Upper lobe of left lung (tissue), 6 donors: ENCODE measurements around the gene TRIM66. TPM values are rescaled to one million over a fixed set of nuclear protein-coding genes. Genes with fewer than 3 reads are reported as not detected.

Source experiments
- ATAC-seq, 2 donors: fragments of 200-7000 bp; cut with Tn5 transposase; one replicate each; pipeline ENCODE4 v1.9.1; 2022; ENCODE audit warnings: mild to moderate bottlenecking in 2 of 2, moderate library complexity in 2 of 2; ENCODE audit not compliant: low FRiP score in 2 of 2
- DNase-seq, 2 donors: peaks; one replicate each; pipeline ENCODE4 v3.0.0-alpha.2; 2019 to 2020
- H3K27ac ChIP-seq, 4 donors: fragments of 200-600 bp; sonication (generic); one replicate each; pipeline ENCODE4 v1.5.1; 2016 to 2019
- H3K27me3 ChIP-seq, 4 donors: fragments of 200-600 bp; sonication (generic); one replicate each; pipeline ENCODE4 v1.5.1; 2017 to 2019
- H3K36me3 ChIP-seq, 4 donors: fragments of 200-600 bp; sonication (generic); one replicate each; pipeline ENCODE4 v1.5.1; 2016 to 2019
- H3K4me1 ChIP-seq, 4 donors: fragments of 200-600 bp; sonication (generic); one replicate each; pipeline ENCODE4 v1.5.1; 2018 to 2019
- H3K4me3 ChIP-seq, 4 donors: fragments of 200-600 bp; sonication (generic); one replicate each; pipeline ENCODE4 v1.5.1; 2017 to 2019; ENCODE audit warnings: mild to moderate bottlenecking in 2 of 4, moderate library complexity in 1 of 4
- H3K9me3 ChIP-seq, 4 donors: fragments of 200-600 bp; sonication (generic); one replicate each; pipeline ENCODE4 v1.5.1; 2018 to 2019
- CTCF ChIP-seq, 6 experiments: fragments of 450-650 bp in 4 of 6; fragments of 200-600 bp in 2 of 6; sonication (generic) in 2 of 6; IDR thresholded peaks; one replicate each; pipeline ENCODE4 v1.5.1; 2016 to 2019; ENCODE audit warnings: antibody characterized with exemption in 6 of 6
- EP300 ChIP-seq, 4 donors: sonication (generic); formaldehyde crosslinking; IDR thresholded peaks; one replicate each; pipeline ENCODE4 v1.5.1; 2017; ENCODE audit warnings: antibody characterized with exemption in 4 of 4, control low read depth in 2 of 4
- POLR2A ChIP-seq, 4 donors: fragments of 450-650 bp; IDR thresholded peaks; one replicate each; pipeline ENCODE4 v1.5.1; 2016 to 2017; ENCODE audit warnings: antibody characterized with exemption in 4 of 4, mild to moderate bottlenecking in 2 of 4
- POLR2AphosphoS5 ChIP-seq, 2 donors: sonication (generic); formaldehyde crosslinking; IDR thresholded peaks; one replicate each; pipeline ENCODE4 v1.5.1; 2017; ENCODE audit warnings: antibody characterized with exemption in 2 of 2
- WGBS, 2 donors: methylation state at CpG; one replicate each; pipeline ENCODE4 v1.1.5; 2017 to 2018; 5-methylcytosine and 5-hydroxymethylcytosine counted together
- total RNA-seq, 6 donors: library from RNA; depleted of rRNA in 4 of 6; stranded (reverse); fragments of >200 nt in 4 of 6; gene quantifications; one replicate each; pipeline versions ENCODE4 v1.1.0 to v1.2.1, GENCODE V29; 2016 to 2021
- donor health status: DM: no; HTN: no; CAD: no; lungs with moderate emphysema.
- donor health status: DM: no; HTN: yes; CAD: no; lungs with severe emphysema.

Gene TRIM66
- total RNA-seq, 6 donors from 2014 or later = 4.9 to 126 (median 11.2) TPM

DNA sequence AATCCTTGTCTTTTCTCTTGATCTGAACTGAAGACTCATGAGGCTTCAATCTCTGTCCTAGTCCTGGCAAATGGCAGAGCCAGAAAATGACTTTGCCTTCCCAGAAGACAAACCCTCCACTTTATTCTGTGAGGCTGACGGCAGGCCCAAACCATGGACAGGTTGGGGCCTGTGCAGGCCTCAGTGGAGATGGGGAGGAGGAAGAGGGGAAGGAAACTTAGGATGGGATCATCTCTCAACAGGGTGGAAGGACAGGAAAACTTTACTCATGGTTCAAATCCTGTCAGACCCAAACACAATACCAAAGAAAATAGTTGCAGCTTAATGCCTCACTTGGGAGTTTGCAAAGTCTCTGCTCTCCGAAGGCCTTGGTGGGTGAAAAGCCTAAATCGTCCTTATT lies 10.0 kb upstream of the TRIM66 start:
- no peak for ATAC-seq
- no peak overlapping the region for H3K27ac ChIP-seq
- WGBS, 2 donors = 64 to 76% methylated on average over 3 of the region's 3 CpGs
- DNase-seq = peak in 1 of 2 donors; percentile 5
- no peaks in the 10 kb centered on the region for H3K9me3 ChIP-seq
- peaks cover 14 to 23% (median 16%) of the 10 kb centered on the region in 4 donors for H3K4me1 ChIP-seq
- H3K4me3 ChIP-seq = no peak overlapping the region
- H3K27me3 ChIP-seq = no peaks in the 10 kb centered on the region
- peaks cover 23 to 61% (median 53%) of the 10 kb centered on the region in 4 donors for H3K36me3 ChIP-seq
- TF ChIP-seq POLR2AphosphoS5 (IDR thresholded peaks at IDR 0.05) (no peak), EP300 (IDR thresholded peaks at IDR 0.05) (no peak), CTCF (IDR thresholded peaks at IDR 0.05) (no peak), POLR2A (IDR thresholded peaks at IDR 0.05) (no peak)

DNA sequence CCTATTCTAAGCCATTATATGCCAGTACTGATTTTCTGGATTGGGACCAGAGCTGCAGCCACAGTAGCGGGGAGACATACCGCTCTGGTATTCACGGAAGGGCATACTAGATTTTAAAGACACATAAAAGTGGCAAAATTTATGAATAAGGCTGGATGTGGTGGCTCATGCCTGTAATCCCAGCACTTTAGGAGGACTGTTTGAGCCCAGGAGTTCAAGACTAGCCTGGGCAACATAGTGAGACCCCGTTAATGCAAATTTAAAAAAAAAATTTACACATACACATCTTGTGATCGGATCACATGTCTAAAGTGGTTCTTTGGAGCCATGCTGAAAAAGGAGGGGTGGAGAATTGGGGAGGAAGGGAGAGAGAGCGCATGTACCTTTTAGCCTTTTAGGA lies 9.1 kb upstream of the TRIM66 start:
- no peaks in the 10 kb centered on the region for H3K9me3 ChIP-seq
- H3K27me3 ChIP-seq = no peaks in the 10 kb centered on the region
- no peak overlapping the region for H3K27ac ChIP-seq
- H3K36me3 ChIP-seq = peaks cover 18 to 60% (median 46%) of the 10 kb centered on the region in 4 donors
- DNase-seq = no peak
- WGBS, 2 donors = 94 to 95% methylated on average over 6 of the region's 6 CpGs
- H3K4me1 ChIP-seq = peaks cover 16 to 23% (median 17%) of the 10 kb centered on the region in 4 donors
- no peak for TF ChIP-seq EP300 (IDR thresholded peaks at IDR 0.05)
- no peak for TF ChIP-seq POLR2AphosphoS5 (IDR thresholded peaks at IDR 0.05)
- TF ChIP-seq POLR2A (IDR thresholded peaks at IDR 0.05) = no peak
- TF ChIP-seq CTCF (IDR thresholded peaks at IDR 0.05) = no peak
- ATAC-seq = no peak
- H3K4me3 ChIP-seq = no peak overlapping the region

GRCh38 chr11:8690374-8691342 lies 8.2 kb upstream of the TRIM66 start:
- no peaks in the 10 kb centered on the region for H3K9me3 ChIP-seq
- H3K27me3 ChIP-seq = no peaks in the 10 kb centered on the region
- peak in 1 of 2 donors; percentile 6 for DNase-seq
- ATAC-seq = no peak
- no peak overlapping the region for H3K27ac ChIP-seq
- peaks cover 22 to 60% (median 46%) of the 10 kb centered on the region in 4 donors for H3K36me3 ChIP-seq
- H3K4me1 ChIP-seq = peaks cover 16 to 23% (median 17%) of the 10 kb centered on the region in 4 donors
- no peak overlapping the region for H3K4me3 ChIP-seq
- WGBS, 2 donors = 86 to 90% methylated on average over 4 of the region's 4 CpGs
- TF ChIP-seq POLR2A (IDR thresholded peaks at IDR 0.05) (no peak), POLR2AphosphoS5 (IDR thresholded peaks at IDR 0.05) (no peak), CTCF (IDR thresholded peaks at IDR 0.05) (no peak), EP300 (IDR thresholded peaks at IDR 0.05) (no peak)

DNA sequence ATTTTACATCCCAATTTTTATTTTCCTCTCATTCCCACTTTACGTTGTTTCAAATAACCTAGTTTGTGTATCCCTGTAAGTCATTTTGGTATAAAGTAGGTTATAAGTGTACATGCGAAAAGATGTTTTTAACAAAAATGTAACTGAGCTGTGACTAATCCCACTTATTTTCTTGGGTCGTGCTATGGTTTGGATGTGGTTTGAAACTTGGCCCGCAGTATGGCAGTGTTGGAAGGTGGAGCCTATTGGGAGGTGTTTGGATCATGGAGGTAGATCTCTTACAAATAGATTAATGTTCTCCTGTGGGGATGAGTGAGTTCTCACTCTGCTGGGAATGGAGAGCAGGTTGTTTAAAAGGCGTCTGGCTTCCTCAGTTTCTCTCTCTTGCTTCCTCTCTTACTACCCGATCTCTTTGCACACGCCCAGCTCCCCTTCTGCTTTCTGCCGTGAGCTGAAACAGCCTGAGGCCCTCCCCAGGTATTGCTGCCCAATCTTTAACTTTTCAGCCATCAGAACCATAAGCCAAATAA lies 7.3 kb upstream of the TRIM66 start:
- TF ChIP-seq CTCF (IDR thresholded peaks at IDR 0.05) = no peak
- no peak for TF ChIP-seq POLR2A (IDR thresholded peaks at IDR 0.05)
- TF ChIP-seq EP300 (IDR thresholded peaks at IDR 0.05) = no peak
- TF ChIP-seq POLR2AphosphoS5 (IDR thresholded peaks at IDR 0.05) = no peak
- no peaks in the 10 kb centered on the region for H3K27me3 ChIP-seq
- no peaks in the 10 kb centered on the region for H3K9me3 ChIP-seq
- no peak for ATAC-seq
- H3K36me3 ChIP-seq = peaks cover 28 to 60% (median 47%) of the 10 kb centered on the region in 4 donors
- 87 to 89% methylated on average over 8 of the region's 8 CpGs for WGBS, 2 donors
- peaks cover 16 to 23% (median 20%) of the 10 kb centered on the region in 4 donors for H3K4me1 ChIP-seq
- DNase-seq = peak in 1 of 2 donors; percentile 1
- H3K4me3 ChIP-seq = peak overlapping the region in 1 of 4 donors; percentile 63
- no peak overlapping the region for H3K27ac ChIP-seq
